HG02759 (cell line): ENCODE results near the gene CD300LD.
"Not testable (repeated sequence)": the region's sequence is repeated elsewhere in the genome, so short reads cannot be mapped to it uniquely, and the experiment has no call there.

ENCODE experiments used
- ATAC-seq: cut with Tn5 transposase; IDR thresholded peaks from one replicate; pipeline ENCODE4 v1.9.1; 2021; ENCODE audit warnings: mild to moderate bottlenecking, moderate library complexity; ENCODE audit not compliant: unreplicated experiment

The CD300LD gene

GRCh38 chr17:74592087-74592990, at the start of gene CD300LD:
Gene CD300LD, minus strand, starts transcription at chr17:74592283. Its CDS starts 81 bp downstream, at chr17:74592202.
- no peak for ATAC-seq

- no peak for ATAC-seq
Measured at GRCh38 chr17:74641224-74641957, 49.3 kb upstream of the CD300LD start.

- ATAC-seq, result no peak
Measured at GRCh38 chr17:74639704-74640151, 47.6 kb upstream of the CD300LD start.

GRCh38 chr17:74637926-74638325, 45.8 kb upstream of the CD300LD start:
- no peak for ATAC-seq

GRCh38 chr17:74637265-74637664, 45.2 kb upstream of the CD300LD start:
- no peak for ATAC-seq

- ATAC-seq, result not testable (repeated sequence)
Measured at GRCh38 chr17:74636541-74637085, 44.5 kb upstream of the CD300LD start.

- no peak for ATAC-seq
Measured at GRCh38 chr17:74635418-74635817, 43.3 kb upstream of the CD300LD start.

- no peak for ATAC-seq
Measured at GRCh38 chr17:74633326-74633725, 41.2 kb upstream of the CD300LD start.

GRCh38 chr17:74632617-74633016, 40.5 kb upstream of the CD300LD start:
- no peak for ATAC-seq

GRCh38 chr17:74631468-74632450, 39.7 kb upstream of the CD300LD start:
- ATAC-seq, result no peak

- ATAC-seq, result not testable (repeated sequence)
Measured at GRCh38 chr17:74630251-74630650, 38.2 kb upstream of the CD300LD start.

GRCh38 chr17:74625661-74626060, 33.6 kb upstream of the CD300LD start:
- ATAC-seq, result no peak

GRCh38 chr17:74624131-74624530, 32.0 kb upstream of the CD300LD start:
- ATAC-seq, result no peak

GRCh38 chr17:74623693-74624093, 31.6 kb upstream of the CD300LD start, which contains the start of gene CD300E:
Gene CD300E, minus strand, starts transcription at chr17:74623738. Its CDS starts 117 bp downstream, at chr17:74623621.
- no peak for ATAC-seq

GRCh38 chr17:74619077-74619673, 27.1 kb upstream of the CD300LD start:
- no peak for ATAC-seq

GRCh38 chr17:74618451-74618850, 26.4 kb upstream of the CD300LD start:
- ATAC-seq, result no peak

GRCh38 chr17:74616696-74617095, 24.6 kb upstream of the CD300LD start:
- ATAC-seq, result no peak

GRCh38 chr17:74612046-74612445, 20.0 kb upstream of the CD300LD start:
- no peak for ATAC-seq

- no peak for ATAC-seq
Measured at GRCh38 chr17:74610108-74610507, 18.0 kb upstream of the CD300LD start.

GRCh38 chr17:74608511-74608910, 16.4 kb upstream of the CD300LD start:
- ATAC-seq, result no peak
